SHP77 (cell line): Measurements from ENCODE around the gene RNASET2.
"Not testable (repeated sequence)": the region's sequence is repeated elsewhere in the genome, so short reads cannot be mapped to it uniquely, and the experiment has no call there.

Source experiments
- DNase-seq, 2 experiments: peaks; one replicate each; lab custom pipeline; 2025; lab: John Stamatoyannopoulos, UW

Gene RNASET2

GRCh38 chr6:166927240-166927934 is 29.0 kb downstream of the RNASET2 start:
- DNase-seq, result no peak

GRCh38 chr6:166926748-166927147 is 29.6 kb downstream of the RNASET2 start:
- DNase-seq, result no peak

- no peak for DNase-seq
Observed at GRCh38 chr6:166925141-166925996, 31.0 kb downstream of the RNASET2 start.

GRCh38 chr6:166924531-166924930 is 31.8 kb downstream of the RNASET2 start:
- no peak for DNase-seq

- no peak for DNase-seq
Observed at GRCh38 chr6:166922937-166923336, 33.4 kb downstream of the RNASET2 start.

- no peak for DNase-seq
Observed at GRCh38 chr6:166921570-166921969, 34.8 kb downstream of the RNASET2 start.

- DNase-seq, result no peak
Observed at GRCh38 chr6:166916824-166917223, 39.5 kb downstream of the RNASET2 start.

GRCh38 chr6:166915484-166915883 is 40.9 kb downstream of the RNASET2 start:
- not testable (repeated sequence) for DNase-seq

GRCh38 chr6:166914952-166915351 is 41.4 kb downstream of the RNASET2 start:
- DNase-seq, result not testable (repeated sequence)

- DNase-seq, result no peak
Observed at GRCh38 chr6:166911248-166911677, 45.1 kb downstream of the RNASET2 start.

GRCh38 chr6:166910601-166911000 is 45.7 kb downstream of the RNASET2 start:
- DNase-seq, result no peak

- no peak for DNase-seq
Observed at GRCh38 chr6:166908811-166909210, 47.5 kb downstream of the RNASET2 start.

- no peak for DNase-seq
Observed at GRCh38 chr6:166907871-166908806, 48.2 kb downstream of the RNASET2 start.

GRCh38 chr6:166907373-166907841 is 48.9 kb downstream of the RNASET2 start:
- DNase-seq, result no peak

- no peak for DNase-seq
Observed at GRCh38 chr6:166906376-166907044, 49.8 kb downstream of the RNASET2 start.

- no peak for DNase-seq
Observed at GRCh38 chr6:166905505-166906134, 50.7 kb downstream of the RNASET2 start.

GRCh38 chr6:166905013-166905412 is 51.3 kb downstream of the RNASET2 start:
- no peak for DNase-seq

- DNase-seq, result no peak
Observed at GRCh38 chr6:166904101-166904746, 52.1 kb downstream of the RNASET2 start.

- DNase-seq, result no peak
Observed at GRCh38 chr6:166903500-166903899, 52.9 kb downstream of the RNASET2 start.

- DNase-seq, result no peak
Observed at GRCh38 chr6:166903027-166903426, 53.3 kb downstream of the RNASET2 start.
